GM10266 (cell line): Measurements from ENCODE around the gene GABRB1.

Experiments used
- DNase-seq: peaks from one replicate; pipeline ENCODE4 v3.0.0; 2012; ENCODE audit errors: extremely low spot score
- TF ChIP-seq, protein P1 (sequence below): IDR thresholded peaks from 2 replicates; pipeline ENCODE4 v1.5.1; 2012; ENCODE audit warnings: mild to moderate bottlenecking, low read depth; ENCODE audit not compliant: control insufficient read depth, insufficient read depth; ENCODE audit errors: missing control alignments

The GABRB1 gene

DNA sequence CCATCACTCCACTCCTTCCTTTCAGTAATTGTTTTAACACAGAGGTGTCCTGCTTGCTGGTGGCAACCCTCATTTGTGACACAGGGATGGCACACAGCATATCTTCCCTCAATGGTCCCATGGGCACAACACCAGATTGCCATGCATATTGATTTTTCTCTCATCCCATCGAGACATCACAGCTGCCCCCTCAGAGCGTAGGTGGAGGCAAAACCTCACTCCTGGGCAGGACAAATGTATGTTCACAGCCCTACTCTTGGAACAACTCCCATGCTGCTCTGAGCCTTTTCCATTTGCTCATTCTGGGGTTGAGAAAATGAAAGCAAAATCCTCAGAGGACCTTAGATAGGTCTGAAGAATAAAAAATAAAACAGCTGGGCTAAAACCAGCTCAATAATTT, 172.2 kb downstream of the GABRB1 start:
- TF ChIP-seq, protein P1, sequence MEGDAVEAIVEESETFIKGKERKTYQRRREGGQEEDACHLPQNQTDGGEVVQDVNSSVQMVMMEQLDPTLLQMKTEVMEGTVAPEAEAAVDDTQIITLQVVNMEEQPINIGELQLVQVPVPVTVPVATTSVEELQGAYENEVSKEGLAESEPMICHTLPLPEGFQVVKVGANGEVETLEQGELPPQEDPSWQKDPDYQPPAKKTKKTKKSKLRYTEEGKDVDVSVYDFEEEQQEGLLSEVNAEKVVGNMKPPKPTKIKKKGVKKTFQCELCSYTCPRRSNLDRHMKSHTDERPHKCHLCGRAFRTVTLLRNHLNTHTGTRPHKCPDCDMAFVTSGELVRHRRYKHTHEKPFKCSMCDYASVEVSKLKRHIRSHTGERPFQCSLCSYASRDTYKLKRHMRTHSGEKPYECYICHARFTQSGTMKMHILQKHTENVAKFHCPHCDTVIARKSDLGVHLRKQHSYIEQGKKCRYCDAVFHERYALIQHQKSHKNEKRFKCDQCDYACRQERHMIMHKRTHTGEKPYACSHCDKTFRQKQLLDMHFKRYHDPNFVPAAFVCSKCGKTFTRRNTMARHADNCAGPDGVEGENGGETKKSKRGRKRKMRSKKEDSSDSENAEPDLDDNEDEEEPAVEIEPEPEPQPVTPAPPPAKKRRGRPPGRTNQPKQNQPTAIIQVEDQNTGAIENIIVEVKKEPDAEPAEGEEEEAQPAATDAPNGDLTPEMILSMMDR, result no peak
- DNase-seq, result no peak

DNA sequence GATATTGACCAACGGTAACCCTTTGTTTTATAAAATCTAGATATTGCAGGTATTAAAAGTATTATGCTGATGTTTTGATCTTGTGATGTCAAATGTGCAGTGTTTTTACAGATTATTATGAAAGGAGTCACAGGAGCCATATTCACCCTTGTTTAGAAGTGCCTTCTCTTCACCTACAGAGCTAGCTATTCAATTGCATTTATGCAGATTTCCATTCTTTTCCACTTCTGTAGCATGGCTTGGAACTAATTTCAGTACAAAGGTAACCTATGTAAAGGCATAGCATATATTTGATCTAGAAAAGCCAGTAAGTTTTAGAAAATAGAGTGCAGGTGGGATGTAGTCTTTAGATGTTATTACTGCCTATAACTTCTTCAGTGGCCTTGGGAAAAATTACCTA, 176.2 kb downstream of the GABRB1 start:
- TF ChIP-seq, protein P1, result no peak
- no peak for DNase-seq

DNA sequence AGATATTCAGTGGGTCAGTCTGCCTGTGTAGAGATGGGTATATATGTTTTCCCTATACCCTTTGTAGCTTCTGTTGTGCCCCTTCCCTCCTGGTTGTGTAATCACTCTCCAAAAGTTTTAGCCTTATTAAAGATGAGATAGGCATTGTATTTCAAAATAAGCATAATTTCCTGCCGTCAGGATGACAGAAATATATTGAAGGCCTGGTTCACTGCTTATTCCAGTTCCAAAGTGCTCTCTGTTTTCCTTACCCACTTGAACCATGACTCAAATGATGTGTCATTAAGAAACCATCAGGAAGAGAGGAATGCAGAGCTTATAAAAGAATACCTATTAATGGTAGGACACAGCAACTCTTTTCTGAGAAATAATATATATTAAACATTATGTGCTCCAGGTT, 178.5 kb downstream of the GABRB1 start:
- DNase-seq, result no peak
- TF ChIP-seq, protein P1, result no peak

DNA sequence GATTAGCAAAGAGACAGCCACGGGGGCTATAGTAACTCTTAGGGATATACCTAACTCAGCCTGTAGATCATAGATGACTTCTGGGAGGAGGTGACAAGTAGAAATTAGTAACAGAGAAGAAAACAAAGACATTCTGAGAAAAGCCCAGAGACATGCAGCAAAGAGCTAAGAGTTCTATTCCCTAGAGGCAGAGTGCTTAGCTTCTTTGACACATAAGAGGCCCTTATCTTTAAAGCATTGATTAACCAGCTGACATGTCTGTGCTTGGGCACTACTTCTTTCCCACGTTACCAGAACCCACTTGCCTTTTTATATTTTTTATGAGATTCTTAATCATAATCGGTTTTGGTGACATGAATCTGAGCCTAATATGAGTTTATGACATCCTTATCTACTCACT, 179.5 kb downstream of the GABRB1 start:
- no peak for DNase-seq
- TF ChIP-seq, protein P1, result no peak

DNA sequence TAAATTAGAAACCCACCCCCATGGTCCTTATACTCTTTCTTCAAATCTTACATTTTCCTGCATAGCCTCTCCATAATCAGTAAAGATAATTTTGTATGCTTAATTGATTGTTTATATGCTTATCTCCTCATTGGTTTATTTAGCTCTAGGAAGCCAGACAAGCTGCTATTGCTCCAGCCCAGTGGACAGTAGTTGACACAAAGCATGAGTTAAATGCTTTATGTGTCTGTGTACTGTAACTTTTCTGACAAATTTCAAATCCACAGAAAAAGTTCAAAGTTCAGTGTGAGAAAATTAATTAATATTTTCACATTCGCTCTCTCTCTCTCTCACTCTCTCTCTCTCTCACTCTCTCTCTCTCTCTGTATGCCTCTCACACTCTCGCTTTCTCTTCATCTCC, 181.7 kb downstream of the GABRB1 start:
- TF ChIP-seq, protein P1, result no peak
- no peak for DNase-seq

DNA sequence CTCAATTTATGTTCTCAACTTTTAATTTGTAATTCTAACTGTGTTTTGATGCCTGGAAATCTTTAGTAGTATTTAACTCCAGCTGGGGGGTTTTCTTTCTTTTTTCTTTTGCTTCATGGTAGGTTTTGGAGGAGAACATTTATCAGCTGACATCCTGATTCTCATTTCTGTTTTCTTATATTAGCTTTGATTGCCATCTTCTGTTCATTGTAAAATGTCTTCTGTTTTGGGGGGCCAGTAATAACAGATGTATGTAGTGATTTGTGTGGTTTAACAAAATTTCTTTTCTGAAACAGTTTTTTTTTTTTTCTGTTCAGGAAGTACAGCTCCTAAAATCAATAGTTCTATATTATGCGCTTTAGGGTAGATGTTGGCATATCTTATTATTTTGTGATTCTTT, 182.2 kb downstream of the GABRB1 start:
- DNase-seq, result no peak
- TF ChIP-seq, protein P1, result no peak

DNA sequence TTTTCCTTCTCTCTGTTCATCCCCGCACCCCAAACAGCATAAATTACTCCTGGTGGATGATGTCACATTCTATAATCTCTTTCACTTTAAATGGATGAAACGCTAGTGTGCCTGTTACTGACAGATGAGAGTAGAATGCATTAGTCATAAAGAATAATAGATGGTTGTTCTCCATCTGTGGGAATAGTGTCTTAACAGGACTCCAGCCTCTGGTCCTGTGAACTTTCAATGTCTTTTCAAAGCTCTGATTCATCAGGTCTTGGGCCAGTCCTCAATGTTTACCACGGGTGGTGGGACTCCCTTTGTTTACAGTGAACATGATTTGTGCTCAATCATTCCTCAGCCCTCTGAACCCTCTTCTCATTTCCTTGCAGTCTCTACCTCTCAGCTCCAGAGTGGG, 182.6 kb downstream of the GABRB1 start:
- no peak for DNase-seq
- TF ChIP-seq, protein P1, result no peak
